GM12892 (cell line): Measurements from ENCODE around the gene EIF4EBP2.

ENCODE experiments used
- DNase-seq: peaks from one replicate; pipeline ENCODE4 v3.0.0; 2011; ENCODE audit not compliant: insufficient read length
- FAIRE-seq: peaks from 2 replicates; lab custom pipeline; 2011; peaks lifted over from hg19 to GRCh38; lab: Jason Lieb, UNC
- POLR2A ChIP-seq: IDR thresholded peaks from 2 replicates; pipeline ENCODE4 v1.6.1; 2011; ENCODE audit warnings: low read depth, low read length, control low read depth
- POLR2AphosphoS5 ChIP-seq: IDR thresholded peaks from 2 replicates; pipeline ENCODE4 v1.6.1; 2011; ENCODE audit warnings: low read depth, low read length, control low read depth
- TAF1 ChIP-seq: IDR thresholded peaks from 2 replicates; pipeline ENCODE4 v1.6.1; 2011; ENCODE audit warnings: low read depth, mild to moderate bottlenecking, control low read depth, low read length, borderline replicate concordance

Gene EIF4EBP2

GRCh38 chr10:70367195-70367796 lies 36.6 kb upstream of the EIF4EBP2 start:
- FAIRE-seq: no peak
- DNase-seq: no peak
- TF ChIP-seq TAF1: no peak
- TF ChIP-seq POLR2AphosphoS5: no peak
- no peak for TF ChIP-seq POLR2A

- TF ChIP-seq TAF1 (no peak), POLR2AphosphoS5 (no peak), POLR2A (no peak)
- FAIRE-seq (no peak), DNase-seq (no peak)
These were observed 35.0 kb upstream of the EIF4EBP2 start for GRCh38 chr10:70368774-70369482.

GRCh38 chr10:70369498-70370018 lies 34.4 kb upstream of the EIF4EBP2 start:
- no peak for FAIRE-seq
- TF ChIP-seq TAF1: no peak
- TF ChIP-seq POLR2A: no peak
- TF ChIP-seq POLR2AphosphoS5: no peak
- DNase-seq: no peak

- FAIRE-seq (no peak), DNase-seq (no peak)
- TF ChIP-seq TAF1: no peak
- no peak for TF ChIP-seq POLR2A
- no peak for TF ChIP-seq POLR2AphosphoS5
These were observed 33.2 kb upstream of the EIF4EBP2 start for GRCh38 chr10:70370766-70371165.

- no peak for DNase-seq
- TF ChIP-seq POLR2AphosphoS5 (no peak), TAF1 (no peak), POLR2A (no peak)
- no peak for FAIRE-seq
These were observed 32.1 kb upstream of the EIF4EBP2 start for GRCh38 chr10:70371846-70372245.

GRCh38 chr10:70374775-70375614 lies 28.9 kb upstream of the EIF4EBP2 start:
- no peak for TF ChIP-seq TAF1
- TF ChIP-seq POLR2A: no peak
- TF ChIP-seq POLR2AphosphoS5: no peak
- DNase-seq (no peak), FAIRE-seq (no peak)

- DNase-seq (no peak), FAIRE-seq (no peak)
- TF ChIP-seq TAF1: no peak
- TF ChIP-seq POLR2A: no peak
- no peak for TF ChIP-seq POLR2AphosphoS5
These were observed 27.2 kb upstream of the EIF4EBP2 start for GRCh38 chr10:70376436-70377378.

- FAIRE-seq (no peak), DNase-seq (no peak)
- TF ChIP-seq POLR2AphosphoS5 (no peak), POLR2A (no peak), TAF1 (no peak)
These were observed 25.8 kb upstream of the EIF4EBP2 start for GRCh38 chr10:70378122-70378521.

- FAIRE-seq (no peak), DNase-seq (peak; percentile 45)
- no peak for TF ChIP-seq TAF1
- TF ChIP-seq POLR2A: no peak
- TF ChIP-seq POLR2AphosphoS5: no peak
These were observed 24.3 kb upstream of the EIF4EBP2 start for GRCh38 chr10:70379581-70380176.
